LNCaP clone FGC (cell line): ENCODE data around the gene KRT8.

Source experiments
- DNase-seq: peaks from one replicate; pipeline ENCODE4 v3.0.0-alpha.2; 2011; ENCODE audit warnings: low read depth
- H3K4me3 ChIP-seq: 2 replicates; pipeline ENCODE4 v1.5.1; 2011; ENCODE audit warnings: mild to moderate bottlenecking, low read depth, low read length, control low read depth
- CTCF ChIP-seq: IDR thresholded peaks from 2 replicates; pipeline ENCODE4 v1.5.1; 2012; ENCODE audit warnings: mild to moderate bottlenecking; ENCODE audit not compliant: control insufficient read depth, insufficient read depth; ENCODE audit errors: extremely low read depth

The KRT8 gene

GRCh38 chr12:52874573-52875435, 30.1 kb downstream of the KRT8 start:
- no peak for TF ChIP-seq CTCF
- no peak overlapping the region for H3K4me3 ChIP-seq

GRCh38 chr12:52873832-52874572, 30.9 kb downstream of the KRT8 start:
- no peak for DNase-seq
- H3K4me3 ChIP-seq = no peak overlapping the region
- no peak for TF ChIP-seq CTCF

More at GRCh38 chr12:52874573-52875435, 30.1 kb downstream of the KRT8 start:
- DNase-seq = no peak

- no peak overlapping the region for H3K4me3 ChIP-seq
- no peak for DNase-seq
- no peak for TF ChIP-seq CTCF
Measured at GRCh38 chr12:52873513-52873831, 31.4 kb downstream of the KRT8 start.

GRCh38 chr12:52872644-52873389, 32.1 kb downstream of the KRT8 start:
- no peak overlapping the region for H3K4me3 ChIP-seq
- TF ChIP-seq CTCF = no peak
- no peak for DNase-seq

GRCh38 chr12:52871291-52872039, 33.4 kb downstream of the KRT8 start:
- TF ChIP-seq CTCF = no peak
- H3K4me3 ChIP-seq = no peak overlapping the region
- DNase-seq = no peak
